Cardiac muscle cell (in vitro differentiated cells and primary cell): ENCODE results near the gene TMOD3. TPM values are rescaled to one million over a fixed set of nuclear protein-coding genes. Genes with fewer than 3 reads are reported as not detected.
A peak's percentile ranks its signal among the peaks of the same experiment; 100 is the strongest.
"Not testable (repeated sequence)": the region's sequence is repeated elsewhere in the genome, so short reads cannot be mapped to it uniquely, and the experiment has no call there.

Source experiments
- DNase-seq, 2 donors: peaks; one replicate each; pipeline versions ENCODE4 v3.0.0 to v3.0.0-alpha.2; 2010 to 2017; ENCODE audit warnings: low read depth in 1 of 2, low spot score in 1 of 2
- H3K27ac ChIP-seq: fragments of 200-600 bp; sonication (generic); 2 replicates; pipeline ENCODE4 v1.5.1; 2016
- H3K27me3 ChIP-seq: fragments of 200-600 bp; sonication (generic); 2 replicates; pipeline ENCODE4 v1.6.0; 2016; ENCODE audit warnings: control low read depth
- H3K36me3 ChIP-seq: fragments of 200-600 bp; sonication (generic); 2 replicates; pipeline ENCODE4 v1.5.1; 2016; ENCODE audit warnings: control low read depth
- H3K4me1 ChIP-seq: fragments of 200-600 bp; sonication (generic); 2 replicates; pipeline ENCODE4 v1.8.1; 2017; ENCODE audit warnings: low read depth, mild to moderate bottlenecking, mixed run types
- H3K4me3 ChIP-seq: fragments of 200-600 bp; sonication (generic); 2 replicates; pipeline ENCODE4 v1.5.1; 2016; ENCODE audit warnings: mild to moderate bottlenecking
- H3K9me3 ChIP-seq: fragments of 200-600 bp; sonication (generic); 2 replicates; pipeline ENCODE4 v1.5.1; 2017; ENCODE audit warnings: low read depth, mild to moderate bottlenecking, control low read depth
- polyA plus RNA-seq: library from polyadenylated mRNA; unstranded; fragments of >200 nt; fragmentation: Nextera tagmentation; extraction: Ambion mirVana; gene quantifications from 2 replicates; pipeline ENCODE4 v1.2.1, GENCODE V29; 2016
- total RNA-seq: library from RNA; depleted of rRNA; stranded (reverse); fragments of >200 nt; gene quantifications from 2 replicates; pipeline ENCODE4 v1.2.3, GENCODE V29; 2016
- TF ChIP-seq, protein P1 (sequence below): IDR thresholded peaks from 2 replicates; pipeline ENCODE4 v1.5.1; 2012; ENCODE audit warnings: low read depth, mild to moderate bottlenecking, low read length

TMOD3 gene
- 6.0 and 6.6 TPM in 2 replicates for total RNA-seq
- polyA plus RNA-seq, result 10.9 and 13.9 TPM in 2 replicates

DNA sequence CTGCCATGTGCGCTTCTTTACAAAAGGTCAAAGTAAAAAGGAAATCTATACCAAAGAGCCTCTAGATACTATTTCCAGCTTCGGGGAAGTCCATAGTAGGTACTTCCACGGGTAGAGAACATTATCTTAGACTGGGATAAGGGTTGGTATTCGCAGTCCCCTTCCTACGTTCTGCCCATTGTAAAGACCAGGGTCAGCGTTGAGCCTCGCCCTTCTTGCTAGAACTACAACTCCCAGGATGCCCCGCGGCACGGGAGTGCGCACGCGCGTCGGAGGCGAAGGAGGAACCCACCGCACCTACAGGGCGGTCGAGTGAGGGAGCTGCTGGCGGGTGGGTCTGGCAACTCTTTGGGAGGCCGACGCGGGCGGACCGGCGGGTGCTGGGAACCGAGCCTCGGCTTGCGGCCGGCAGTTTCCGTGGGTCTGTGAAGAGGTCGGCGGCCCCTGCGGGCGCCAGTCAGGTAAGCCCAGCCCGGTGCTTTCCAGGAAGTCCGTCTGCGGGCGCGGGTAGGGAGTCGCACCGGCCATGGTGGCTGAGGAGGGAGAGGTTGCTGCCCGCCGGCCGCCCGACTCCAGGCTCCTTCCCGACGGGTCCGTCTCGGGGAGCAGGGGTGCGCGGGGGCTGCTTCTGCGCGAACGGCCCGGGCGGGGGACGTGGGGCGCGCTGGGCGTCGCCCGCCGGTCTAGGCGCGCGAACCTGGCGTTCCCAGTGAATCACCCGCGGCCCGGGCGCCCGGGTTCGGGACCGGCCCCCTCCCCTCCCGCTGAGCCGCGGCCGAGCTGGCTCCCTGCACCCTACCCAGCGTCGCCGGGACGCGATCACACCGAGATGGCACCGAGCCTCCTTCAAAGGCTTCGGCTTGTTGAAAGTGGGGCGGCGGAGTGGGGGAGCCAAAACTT lies at the start of gene TMOD3:
TSS of gene TMOD3 (plus strand) at position 278 of the 900 bp plus-strand sequence. CDS start 33,232 bp downstream, outside the sequence.
- peak within 1 kb of the TSS; percentile 96 for H3K4me3 ChIP-seq
- DNase-seq, result peak; percentile 93 to 94
- TF ChIP-seq, protein P1, sequence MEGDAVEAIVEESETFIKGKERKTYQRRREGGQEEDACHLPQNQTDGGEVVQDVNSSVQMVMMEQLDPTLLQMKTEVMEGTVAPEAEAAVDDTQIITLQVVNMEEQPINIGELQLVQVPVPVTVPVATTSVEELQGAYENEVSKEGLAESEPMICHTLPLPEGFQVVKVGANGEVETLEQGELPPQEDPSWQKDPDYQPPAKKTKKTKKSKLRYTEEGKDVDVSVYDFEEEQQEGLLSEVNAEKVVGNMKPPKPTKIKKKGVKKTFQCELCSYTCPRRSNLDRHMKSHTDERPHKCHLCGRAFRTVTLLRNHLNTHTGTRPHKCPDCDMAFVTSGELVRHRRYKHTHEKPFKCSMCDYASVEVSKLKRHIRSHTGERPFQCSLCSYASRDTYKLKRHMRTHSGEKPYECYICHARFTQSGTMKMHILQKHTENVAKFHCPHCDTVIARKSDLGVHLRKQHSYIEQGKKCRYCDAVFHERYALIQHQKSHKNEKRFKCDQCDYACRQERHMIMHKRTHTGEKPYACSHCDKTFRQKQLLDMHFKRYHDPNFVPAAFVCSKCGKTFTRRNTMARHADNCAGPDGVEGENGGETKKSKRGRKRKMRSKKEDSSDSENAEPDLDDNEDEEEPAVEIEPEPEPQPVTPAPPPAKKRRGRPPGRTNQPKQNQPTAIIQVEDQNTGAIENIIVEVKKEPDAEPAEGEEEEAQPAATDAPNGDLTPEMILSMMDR, result no peak
- H3K36me3 ChIP-seq, result no peaks in the 10 kb centered on the region
- no peaks in the 10 kb centered on the region for H3K27me3 ChIP-seq
- H3K9me3 ChIP-seq, result no peaks in the 10 kb centered on the region
- H3K27ac ChIP-seq, result peak within 1 kb of the TSS; percentile 82
- peaks cover 9% of the 10 kb centered on the region for H3K4me1 ChIP-seq

DNA sequence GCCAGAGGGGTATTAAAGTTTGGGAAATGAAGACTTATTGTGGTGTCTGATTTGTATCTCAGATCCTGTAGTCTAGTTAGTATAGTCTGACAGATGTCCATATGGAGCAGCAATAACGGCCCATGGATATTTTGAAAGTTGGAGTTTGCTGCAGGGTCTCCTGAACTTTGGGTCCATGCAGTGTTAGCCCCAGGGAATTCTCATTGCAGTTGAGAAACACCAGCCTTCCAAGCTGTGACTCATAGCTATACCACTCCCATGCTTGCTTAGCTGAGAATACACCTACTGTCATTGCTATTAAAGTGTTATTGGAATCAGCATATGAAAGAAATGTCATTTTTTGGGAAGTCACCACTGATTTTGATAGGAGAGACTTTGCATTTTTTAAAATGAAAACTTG lies 48.8 kb upstream of the TMOD3 start:
- H3K4me3 ChIP-seq, result no peak overlapping the region
- H3K4me1 ChIP-seq, result no peaks in the 10 kb centered on the region
- no peaks in the 10 kb centered on the region for H3K36me3 ChIP-seq
- TF ChIP-seq, protein P1, result no peak
- no peak for DNase-seq
- H3K27ac ChIP-seq, result no peak overlapping the region
- no peaks in the 10 kb centered on the region for H3K27me3 ChIP-seq
- peaks cover 4% of the 10 kb centered on the region for H3K9me3 ChIP-seq

DNA sequence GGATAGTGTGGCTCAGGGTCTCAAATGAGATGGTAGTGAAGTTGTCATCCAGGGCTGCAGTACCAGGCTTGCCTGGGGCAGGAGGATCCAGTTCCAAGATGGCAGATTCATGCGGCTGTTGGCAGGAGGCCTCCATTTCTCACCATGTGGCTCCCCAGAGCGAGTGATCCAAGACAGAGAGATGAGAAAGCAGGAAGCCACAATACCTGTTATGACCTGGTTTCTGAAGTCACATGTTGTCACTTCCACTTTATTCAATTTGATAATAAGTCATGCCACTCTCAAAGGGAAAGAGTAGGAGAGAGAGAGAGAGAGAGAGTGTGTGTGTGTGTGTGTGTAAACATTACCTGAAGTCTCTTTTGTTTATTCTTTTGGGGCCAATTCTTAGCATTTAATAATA lies 47.9 kb upstream of the TMOD3 start:
- TF ChIP-seq, protein P1, result no peak
- H3K36me3 ChIP-seq, result no peaks in the 10 kb centered on the region

DNA sequence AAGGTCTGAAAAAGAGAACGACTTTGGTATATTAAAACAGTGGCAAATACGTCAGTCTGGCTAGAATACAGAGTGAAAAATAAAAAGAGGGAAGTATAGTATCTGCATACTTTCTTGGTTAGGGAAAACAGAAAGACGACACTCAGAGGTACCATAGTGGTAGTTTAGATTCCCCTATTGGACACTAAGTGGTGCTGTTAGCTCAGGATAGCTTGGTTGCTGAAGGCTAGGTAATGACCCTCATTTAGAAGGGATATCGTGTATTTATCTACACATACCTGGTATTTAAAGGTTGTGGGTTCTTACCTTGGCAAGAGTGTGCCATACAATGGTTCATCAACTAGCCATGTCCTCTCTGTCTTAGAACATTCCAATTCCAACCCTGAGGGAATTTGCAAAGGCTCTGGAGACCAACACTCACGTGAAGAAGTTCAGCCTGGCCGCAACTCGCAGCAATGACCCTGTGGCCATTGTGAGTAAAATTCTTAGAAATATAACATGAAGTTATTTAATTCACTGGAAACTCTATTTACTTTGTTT lies 47.0 kb upstream of the TMOD3 start:
- TF ChIP-seq, protein P1, result peak; percentile 28
- no peaks in the 10 kb centered on the region for H3K27me3 ChIP-seq
- no peaks in the 10 kb centered on the region for H3K36me3 ChIP-seq
- H3K9me3 ChIP-seq, result peaks cover 4% of the 10 kb centered on the region
- no peak for DNase-seq
- no peaks in the 10 kb centered on the region for H3K4me1 ChIP-seq
- no peak overlapping the region for H3K27ac ChIP-seq
- H3K4me3 ChIP-seq, result no peak overlapping the region

More for the DNA sequence above, 47.9 kb upstream of the TMOD3 start:
- Histone ChIP-seq H3K4me1 (no peaks in the 10 kb centered on the region), H3K27me3 (no peaks in the 10 kb centered on the region), H3K9me3 (peaks cover 4% of the 10 kb centered on the region), H3K27ac (no peak overlapping the region), H3K4me3 (no peak overlapping the region)
- DNase-seq, result no peak

DNA sequence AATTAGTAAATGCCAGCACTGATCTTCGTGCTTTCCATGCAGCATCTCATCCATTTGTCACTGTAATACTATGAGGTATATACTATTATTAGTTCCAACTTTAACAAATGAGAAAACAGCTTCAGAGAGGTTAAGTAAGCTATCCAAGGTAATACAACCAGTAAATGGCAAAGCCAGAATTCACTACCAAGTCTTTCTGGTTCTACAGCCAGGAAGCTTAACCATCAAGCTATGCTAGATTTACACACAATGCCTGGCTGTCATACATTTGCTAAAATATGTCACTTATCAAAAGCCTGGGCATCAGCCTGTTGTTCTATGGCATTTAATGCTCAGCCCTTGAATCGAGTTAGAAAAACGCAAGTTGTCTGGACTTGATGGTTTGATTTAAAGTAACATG lies 45.5 kb upstream of the TMOD3 start:
- TF ChIP-seq, protein P1, result no peak
- H3K4me3 ChIP-seq, result no peak overlapping the region
- no peaks in the 10 kb centered on the region for H3K27me3 ChIP-seq
- peaks cover 4% of the 10 kb centered on the region for H3K9me3 ChIP-seq
- no peak for DNase-seq
- no peaks in the 10 kb centered on the region for H3K36me3 ChIP-seq
- H3K4me1 ChIP-seq, result no peaks in the 10 kb centered on the region
- no peak overlapping the region for H3K27ac ChIP-seq

DNA sequence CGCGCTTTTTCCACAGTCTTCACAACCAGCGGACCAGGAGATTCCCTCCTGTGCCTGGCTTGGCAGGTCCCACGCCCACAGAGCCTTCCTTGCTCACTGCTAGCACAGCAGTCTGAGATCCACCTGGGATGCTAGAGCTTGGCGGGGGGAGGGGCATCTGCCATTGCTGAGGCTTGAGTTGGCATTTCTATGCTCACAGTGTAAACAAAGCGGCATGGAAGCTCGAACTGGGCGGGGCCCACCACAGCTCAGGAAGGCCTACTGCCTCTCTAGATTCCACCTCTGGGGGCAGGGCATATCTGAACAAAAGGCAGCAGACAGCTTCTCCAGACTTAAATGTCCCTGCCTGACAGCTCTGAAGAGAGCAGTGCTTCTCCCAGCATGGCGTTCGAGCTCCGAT lies 42.3 kb upstream of the TMOD3 start:
- not testable (repeated sequence) for H3K4me1 ChIP-seq, H3K9me3 ChIP-seq, H3K36me3 ChIP-seq, H3K4me3 ChIP-seq, H3K27ac ChIP-seq, DNase-seq, H3K27me3 ChIP-seq

DNA sequence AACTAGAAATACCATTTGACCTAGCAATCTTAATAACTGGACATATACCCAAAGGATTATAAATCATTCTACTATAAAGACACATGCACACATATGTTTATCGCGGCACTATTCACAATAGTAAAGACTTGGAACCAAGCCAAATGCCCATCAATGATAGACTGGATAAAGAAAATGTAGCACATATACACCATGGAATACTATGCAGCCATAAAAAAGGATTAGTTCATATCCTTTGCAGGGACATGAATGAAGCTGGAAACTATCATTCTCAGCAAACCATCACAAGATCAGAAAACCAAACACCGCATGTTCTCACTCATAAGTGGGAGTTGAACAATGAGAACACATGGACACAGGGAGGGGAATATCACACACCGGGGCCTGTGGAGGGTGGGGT lies 37.0 kb upstream of the TMOD3 start:
- not testable (repeated sequence) for H3K9me3 ChIP-seq, H3K27me3 ChIP-seq, H3K4me3 ChIP-seq, H3K27ac ChIP-seq, H3K36me3 ChIP-seq, DNase-seq, H3K4me1 ChIP-seq
